Naive thymus-derived CD4-positive, alpha-beta T cell (primary cell): ENCODE data around the gene COPZ1. TPM values are rescaled to one million over a fixed set of nuclear protein-coding genes. Genes with fewer than 3 reads are reported as not detected.

Experiments
- ATAC-seq: fragments of 150-1000 bp; cut with Tn5 transposase; 2 replicates; pipeline ENCODE4 v1.10.0; 2021; ENCODE audit warnings: mild to moderate bottlenecking, moderate library complexity
- CTCF ChIA-PET: fragments of 350-600 bp; sonication (Branson Sonifier 250); formaldehyde crosslinking; loops from one replicate; lab custom pipeline; 2021; ENCODE audit warnings: antibody characterized with exemption; lab: Charles Lee
- POLR2A ChIA-PET: fragments of 350-600 bp; sonication (Branson Sonifier 250); formaldehyde crosslinking; loops from one replicate; lab custom pipeline; 2021; ENCODE audit warnings: antibody characterized with exemption, inconsistent platforms; lab: Charles Lee
- DNase-seq, 9 donors: peaks; one replicate each; pipeline versions ENCODE4 v3.0.0 to v3.0.0-alpha.2; 2020 to 2022; ENCODE audit warnings: mixed read lengths in 1 of 9
- H3K27ac ChIP-seq: one replicate; pipeline ENCODE4 v1.7.0; 2013; ENCODE audit warnings: mild to moderate bottlenecking, low read depth, low read length, moderate library complexity
- H3K27me3 ChIP-seq, 2 donors: one replicate each; pipeline ENCODE4 v1.7.0; 2013; ENCODE audit warnings: low read length in 2 of 2, mild to moderate bottlenecking in 2 of 2, moderate library complexity in 2 of 2; ENCODE audit not compliant: control insufficient read depth in 2 of 2, insufficient read depth in 2 of 2
- H3K36me3 ChIP-seq, 3 experiments: 1 replicate in 2 of 3; 2 replicates in 1 of 3; pipeline ENCODE4 v1.7.0; 2013; ENCODE audit warnings: low read length in 3 of 3, mild to moderate bottlenecking in 3 of 3, moderate library complexity in 1 of 3; ENCODE audit not compliant: insufficient read depth in 3 of 3, control insufficient read depth in 2 of 3
- H3K4me1 ChIP-seq, 2 donors: one replicate each; pipeline ENCODE4 v1.7.0; 2013; ENCODE audit warnings: low read length in 2 of 2, mild to moderate bottlenecking in 2 of 2, moderate library complexity in 1 of 2; ENCODE audit not compliant: control insufficient read depth in 2 of 2, insufficient read depth in 2 of 2
- H3K4me3 ChIP-seq: 2 replicates; pipeline ENCODE4 v1.7.0; 2013; ENCODE audit warnings: mild to moderate bottlenecking, low read length
- H3K9me3 ChIP-seq, 3 experiments: 1 replicate in 2 of 3; 2 replicates in 1 of 3; pipeline ENCODE4 v1.7.0; 2013; ENCODE audit warnings: low read length in 3 of 3; ENCODE audit not compliant: control insufficient read depth in 2 of 3
- H3K27ac Mint-ChIP-seq, 9 donors: one replicate each; pipeline ENCODE4 v1.8.0; 2020 to 2022; ENCODE audit warnings: mixed read lengths in 9 of 9, mild to moderate bottlenecking in 8 of 9, moderate library complexity in 5 of 9, inconsistent platforms in 2 of 9
- H3K27me3 Mint-ChIP-seq, 5 donors: one replicate each; pipeline ENCODE4 v1.8.0; 2021 to 2022; ENCODE audit warnings: mixed read lengths in 5 of 5, mild to moderate bottlenecking in 1 of 5
- H3K36me3 Mint-ChIP-seq, 5 donors: one replicate each; pipeline ENCODE4 v1.8.0; 2020 to 2022; ENCODE audit warnings: mixed read lengths in 5 of 5, mild to moderate bottlenecking in 3 of 5, inconsistent platforms in 1 of 5
- H3K4me1 Mint-ChIP-seq, 7 donors: one replicate each; pipeline ENCODE4 v1.8.0; 2020 to 2022; ENCODE audit warnings: mixed read lengths in 7 of 7, mild to moderate bottlenecking in 3 of 7, inconsistent platforms in 1 of 7
- H3K4me3 Mint-ChIP-seq, 10 donors: one replicate each; pipeline ENCODE4 v1.8.0; 2020 to 2022; ENCODE audit warnings: mild to moderate bottlenecking in 10 of 10, mixed read lengths in 10 of 10, moderate library complexity in 6 of 10, inconsistent platforms in 2 of 10
- H3K9me3 Mint-ChIP-seq, 11 donors: one replicate each; pipeline ENCODE4 v1.8.0; 2020 to 2022; ENCODE audit warnings: mixed read lengths in 11 of 11, mild to moderate bottlenecking in 4 of 11, inconsistent platforms in 1 of 11, moderate library complexity in 1 of 11
- intact Hi-C, 2 donors: fragments of 100-400 bp; cut with micrococcal nuclease; formaldehyde crosslinking; loops; one replicate each; pipeline ENCODE4 v1.15.1; 2023
- polyA plus RNA-seq, 2 donors: library from polyadenylated mRNA; unstranded; fragments of 300-500 nt; fragmentation: Illumina TruSeq; gene quantifications; one replicate each; pipeline ENCODE4 v1.2.3, GENCODE V29; 2021
- total RNA-seq, 6 experiments: library from RNA in 5 of 6; stranded (reverse) in 5 of 6; gene quantifications; 1 replicate in 5 of 6; 2 replicates in 1 of 6; pipeline ENCODE4 v1.2.3 and lab custom pipeline; 2021 to 2026

Gene COPZ1
- total and polyA plus RNA-seq, 7 experiments from 2014 or later: 47.5 to 171 (median 83.1) TPM

DNA sequence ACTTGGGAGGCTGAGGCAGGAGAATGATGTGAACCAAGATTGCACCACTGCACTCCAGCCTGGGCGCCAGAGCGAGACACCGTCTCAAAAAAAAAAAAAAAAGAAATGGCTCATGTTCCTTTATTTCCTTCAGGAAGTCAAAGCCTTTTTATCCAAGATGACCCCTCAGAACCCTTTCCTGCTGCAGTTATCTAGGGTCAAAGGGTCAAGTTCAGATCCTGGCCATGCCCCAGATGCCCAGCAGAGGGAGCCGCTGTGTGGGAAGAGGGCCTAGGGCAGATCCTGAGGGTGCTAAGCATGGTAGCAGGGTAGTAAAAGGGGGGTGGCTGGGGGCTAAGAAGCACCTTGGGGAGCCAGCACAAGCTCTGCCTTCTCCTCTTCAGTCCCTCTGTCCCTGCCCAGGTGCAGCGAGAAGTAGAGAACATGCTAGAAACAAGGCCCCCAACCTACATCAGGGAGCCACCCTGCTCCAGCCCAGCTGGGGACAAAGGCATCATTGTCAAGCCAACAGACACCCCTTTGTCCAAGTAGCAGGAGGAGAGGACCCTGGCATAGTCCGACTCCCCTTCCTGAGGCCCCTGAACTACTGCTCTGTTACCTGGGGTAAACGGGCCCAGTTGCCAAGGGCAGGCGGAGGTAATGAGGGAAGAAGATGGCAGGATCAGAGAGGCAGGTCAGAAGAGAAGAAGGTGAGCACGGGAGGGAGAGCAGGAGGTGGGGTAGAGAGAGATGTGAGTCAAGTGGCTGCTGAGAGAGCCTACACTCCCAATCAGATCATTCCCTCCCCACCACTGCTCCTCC lies 30.6 kb upstream of the COPZ1 start:
- no peak overlapping the region for H3K27ac ChIP-seq
- Mint-ChIP-seq H3K4me3 (no peak overlapping the region), H3K36me3 (no peaks in the 10 kb centered on the region), H3K4me1 (peaks cover 5 to 22% (median 6%) of the 10 kb centered on the region in 7 donors), H3K27ac (no peak overlapping the region), H3K27me3 (peaks cover 0 to 20% (median 5%) of the 10 kb centered on the region in 5 donors), H3K9me3 (no peaks in the 10 kb centered on the region)
- ChIA-PET CTCF (interaction anchor here (0.7 to 6.1 kb wide), 16 partner anchors 10 to 158 kb away, joined by 3 to 41 read pairs (median 5); partner anchors contain the start of genes CBX5, COPZ1 and HNRNPA1), POLR2A (interaction anchor here (1.0 to 6.6 kb wide), 5 partner anchors 8 to 61 kb away, joined by 3 to 59 read pairs (median 7); partner anchors contain the start of genes CBX5 and HNRNPA1)
- H3K9me3 ChIP-seq: no peaks in the 10 kb centered on the region
- no peaks in the 10 kb centered on the region for H3K4me1 ChIP-seq
- DNase-seq (peak in 8 of 9 donors; percentile 22 to 70 (median 44)), ATAC-seq (peak; percentile 76)
- H3K27me3 ChIP-seq: no peaks in the 10 kb centered on the region
- peaks cover 0 to under 1% (median 0%) of the 10 kb centered on the region in 3 experiments for H3K36me3 ChIP-seq
- no peak overlapping the region for H3K4me3 ChIP-seq
- intact Hi-C loops: loop anchor here (1.0 to 5.0 kb wide), 5 partner anchors 30 to 143 kb away; no protein-coding TSS in a partner anchor

- POLR2A ChIA-PET: interaction anchor here (1.0 to 6.6 kb wide), 3 partner anchors 8 to 61 kb away, joined by 3 to 59 read pairs (median 5); partner anchors contain the start of genes CBX5 and HNRNPA1
- DNase-seq: no peak
- H3K27ac Mint-ChIP-seq: no peak overlapping the region
- Histone ChIP-seq H3K36me3 (no peaks in the 10 kb centered on the region), H3K9me3 (no peaks in the 10 kb centered on the region), H3K27me3 (peaks cover 0 to 6% of the 10 kb centered on the region in 2 donors), H3K4me3 (no peak overlapping the region), H3K27ac (no peak overlapping the region), H3K4me1 (no peaks in the 10 kb centered on the region)
- H3K4me1 Mint-ChIP-seq: peaks cover 5 to 24% (median 6%) of the 10 kb centered on the region in 7 donors
- no peak overlapping the region for H3K4me3 Mint-ChIP-seq
- CTCF ChIA-PET: interaction anchor here (0.7 to 6.1 kb wide), 8 partner anchors 9 to 80 kb away, joined by 3 to 41 read pairs (median 8); no protein-coding TSS in a partner anchor
- no peak for ATAC-seq
- H3K9me3 Mint-ChIP-seq: no peaks in the 10 kb centered on the region
- intact Hi-C loops: loop anchor here (1.0 to 5.0 kb wide), 5 partner anchors 29 to 142 kb away; no protein-coding TSS in a partner anchor
- no peaks in the 10 kb centered on the region for H3K36me3 Mint-ChIP-seq
- peaks cover 7 to 27% (median 12%) of the 10 kb centered on the region in 5 donors for H3K27me3 Mint-ChIP-seq
Observed at GRCh38 chr12:54294953-54295566, 29.9 kb upstream of the COPZ1 start.

GRCh38 chr12:54296393-54297099 lies 28.4 kb upstream of the COPZ1 start:
- peaks cover 16 to 42% (median 21%) of the 10 kb centered on the region in 5 donors for H3K27me3 Mint-ChIP-seq
- ATAC-seq (no peak), DNase-seq (no peak)
- H3K27ac Mint-ChIP-seq: peak overlapping the region in 1 of 9 donors; percentile 7
- Histone ChIP-seq H3K36me3 (no peaks in the 10 kb centered on the region), H3K4me1 (peaks cover 0 to 4% of the 10 kb centered on the region in 2 donors), H3K27me3 (peaks cover 6 to 9% of the 10 kb centered on the region in 2 donors), H3K4me3 (no peak overlapping the region), H3K9me3 (no peaks in the 10 kb centered on the region), H3K27ac (peak overlapping the region; percentile 18)
- peaks cover 6 to 37% (median 12%) of the 10 kb centered on the region in 7 donors for H3K4me1 Mint-ChIP-seq
- intact Hi-C loops: no loop called here
- H3K36me3 Mint-ChIP-seq: no peaks in the 10 kb centered on the region
- H3K4me3 Mint-ChIP-seq: no peak overlapping the region
- POLR2A ChIA-PET: interaction anchor here (0.6 to 2.0 kb wide), 2 partner anchors 10 to 32 kb away, joined by 5 to 6 read pairs; no protein-coding TSS in a partner anchor
- no peaks in the 10 kb centered on the region for H3K9me3 Mint-ChIP-seq
- CTCF ChIA-PET: interaction anchor here (0.6 to 6.1 kb wide), 6 partner anchors 28 to 83 kb away, joined by 3 to 41 read pairs (median 4); partner anchors contain the start of gene COPZ1

GRCh38 chr12:54298904-54299303 lies 26.0 kb upstream of the COPZ1 start:
- H3K36me3 ChIP-seq: no peaks in the 10 kb centered on the region
- no peak overlapping the region for H3K4me3 ChIP-seq
- H3K27ac ChIP-seq: no peak overlapping the region
- Mint-ChIP-seq H3K9me3 (no peaks in the 10 kb centered on the region), H3K4me3 (peak overlapping the region in 1 of 10 donors; percentile 39), H3K27me3 (peaks cover 37 to 62% (median 40%) of the 10 kb centered on the region in 5 donors), H3K36me3 (no peaks in the 10 kb centered on the region), H3K27ac (peak overlapping the region in 1 of 9 donors; percentile 68), H3K4me1 (peaks cover 6 to 40% (median 14%) of the 10 kb centered on the region in 7 donors)
- peaks cover 0 to 6% of the 10 kb centered on the region in 2 donors for H3K4me1 ChIP-seq
- peaks cover 9 to 19% of the 10 kb centered on the region in 2 donors for H3K27me3 ChIP-seq
- CTCF ChIA-PET: interaction anchor here (0.8 to 1.9 kb wide), 6 partner anchors 26 to 112 kb away, joined by 4 to 5 read pairs (median 4); partner anchors contain the start of gene COPZ1
- POLR2A ChIA-PET: interaction anchor here (0.9 to 1.5 kb wide), 3 partner anchors 9 to 19 kb away, joined by 3 to 7 read pairs (median 4); partner anchors contain the start of genes CBX5 and HNRNPA1
- DNase-seq: no peak
- intact Hi-C loops: no loop called here
- H3K9me3 ChIP-seq: no peaks in the 10 kb centered on the region
- no peak for ATAC-seq

- ATAC-seq: no peak
Observed at GRCh38 chr12:54299515-54300224, 25.3 kb upstream of the COPZ1 start.

More at GRCh38 chr12:54299515-54300224, 25.3 kb upstream of the COPZ1 start:
- no peaks in the 10 kb centered on the region for H3K36me3 Mint-ChIP-seq
- H3K9me3 Mint-ChIP-seq: no peaks in the 10 kb centered on the region
- Histone ChIP-seq H3K27ac (no peak overlapping the region), H3K36me3 (no peaks in the 10 kb centered on the region), H3K27me3 (peaks cover 9 to 19% of the 10 kb centered on the region in 2 donors), H3K9me3 (no peaks in the 10 kb centered on the region), H3K4me1 (peaks cover 0 to 8% of the 10 kb centered on the region in 2 donors), H3K4me3 (no peak overlapping the region)
- H3K27me3 Mint-ChIP-seq: peaks cover 38 to 69% (median 44%) of the 10 kb centered on the region in 5 donors
- no peak overlapping the region for H3K27ac Mint-ChIP-seq
- ChIA-PET CTCF (interaction anchor here (0.8 to 1.9 kb wide), 5 partner anchors 25 to 111 kb away, joined by 4 to 5 read pairs (median 4); partner anchors contain the start of gene COPZ1), POLR2A (interaction anchor here (1.1 to 1.5 kb wide), 2 partner anchors 10 to 20 kb away, joined by 3 to 4 read pairs; partner anchors contain the start of gene CBX5)
- intact Hi-C loops: no loop called here
- H3K4me3 Mint-ChIP-seq: peak overlapping the region in 1 of 10 donors; percentile 67
- peaks cover 6 to 45% (median 16%) of the 10 kb centered on the region in 7 donors for H3K4me1 Mint-ChIP-seq
- no peak for DNase-seq
